LNCAP (cell line): ENCODE data around the gene BLNK.

ENCODE experiments used
- CTCF ChIP-seq: fragments of 450-650 bp; IDR thresholded peaks from 2 replicates; pipeline ENCODE4 v1.5.1; 2017; ENCODE audit warnings: mild to moderate bottlenecking

Gene BLNK

GRCh38 chr10:96306516-96306915 is 35.1 kb upstream of the BLNK start:
- no peak for TF ChIP-seq CTCF

- TF ChIP-seq CTCF = no peak
Observed at GRCh38 chr10:96305019-96305418, 33.6 kb upstream of the BLNK start.

- no peak for TF ChIP-seq CTCF
Observed at GRCh38 chr10:96304230-96304629, 32.9 kb upstream of the BLNK start, which contains the start of gene DNTT. Gene DNTT, plus strand, starts transcription at chr10:96304434. Its CDS starts 64 bp downstream, at chr10:96304498.

- no peak for TF ChIP-seq CTCF
Observed at GRCh38 chr10:96301616-96302015, 30.2 kb upstream of the BLNK start.

GRCh38 chr10:96299383-96299782 is 28.0 kb upstream of the BLNK start:
- no peak for TF ChIP-seq CTCF

GRCh38 chr10:96298362-96298761 is 27.0 kb upstream of the BLNK start:
- no peak for TF ChIP-seq CTCF

- no peak for TF ChIP-seq CTCF
Observed at GRCh38 chr10:96297486-96297885, 26.1 kb upstream of the BLNK start.

GRCh38 chr10:96295475-96295874 is 24.1 kb upstream of the BLNK start:
- TF ChIP-seq CTCF = no peak
